T-helper 22 cell (primary cell): ENCODE data around the gene TBC1D3L.
"Not testable (repeated sequence)": the region's sequence is repeated elsewhere in the genome, so short reads cannot be mapped to it uniquely, and the experiment has no call there.

Experiments
- DNase-seq: peaks from one replicate; pipeline ENCODE4 v3.0.0-alpha.2; 2020; ENCODE audit warnings: low read depth

The TBC1D3L gene

DNA sequence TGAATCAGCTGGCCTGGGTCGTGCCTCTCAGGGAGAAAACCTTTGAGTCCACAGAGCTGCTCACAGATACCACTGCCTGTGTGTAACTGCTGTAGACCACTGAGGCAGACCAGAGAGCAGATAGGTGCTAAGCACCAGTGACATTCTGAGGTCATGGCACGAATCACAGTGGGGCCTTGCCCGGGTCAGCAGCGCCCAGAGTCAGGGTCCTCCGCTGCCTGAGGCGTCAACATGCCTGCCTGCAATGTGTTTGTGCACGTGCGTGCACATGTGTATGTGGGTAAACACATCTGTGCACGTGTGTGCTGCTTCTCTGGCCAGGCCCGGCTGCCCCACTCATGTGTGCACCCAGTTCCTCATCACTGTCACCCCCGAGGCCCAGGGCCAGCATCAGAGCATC is at the start of gene TBC1D3L:
Gene TBC1D3L (minus strand): TSS at position 101 of the 400 bp plus-strand sequence. CDS start 1,540 bp downstream, outside the sequence.
- not testable (repeated sequence) for DNase-seq

DNA sequence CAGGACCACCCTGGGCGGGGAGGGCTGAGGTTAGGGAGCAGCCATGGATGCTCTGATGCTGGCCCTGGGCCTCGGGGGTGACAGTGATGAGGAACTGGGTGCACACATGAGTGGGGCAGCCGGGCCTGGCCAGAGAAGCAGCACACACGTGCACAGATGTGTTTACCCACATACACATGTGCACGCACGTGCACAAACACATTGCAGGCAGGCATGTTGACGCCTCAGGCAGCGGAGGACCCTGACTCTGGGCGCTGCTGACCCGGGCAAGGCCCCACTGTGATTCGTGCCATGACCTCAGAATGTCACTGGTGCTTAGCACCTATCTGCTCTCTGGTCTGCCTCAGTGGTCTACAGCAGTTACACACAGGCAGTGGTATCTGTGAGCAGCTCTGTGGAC is 14.8 kb upstream of the TBC1D3L start, which contains the start of gene TBC1D3D:
Gene TBC1D3D (plus strand): TSS at position 301 of the 400 bp plus-strand sequence. CDS start 1,585 bp downstream, outside the sequence.
- DNase-seq, result not testable (repeated sequence)
